Activated CD8-positive, alpha-beta memory T cell treated with anti-CD3 and anti-CD28 coated beads for 24 hours (primary cell): ENCODE measurements around the gene TRIM34.
"Not testable (repeated sequence)": the region's sequence is repeated elsewhere in the genome, so short reads cannot be mapped to it uniquely, and the experiment has no call there.

ENCODE experiments used
- DNase-seq: peaks from one replicate; pipeline ENCODE4 v3.0.0-alpha.2; 2020

Gene TRIM34, protein sequence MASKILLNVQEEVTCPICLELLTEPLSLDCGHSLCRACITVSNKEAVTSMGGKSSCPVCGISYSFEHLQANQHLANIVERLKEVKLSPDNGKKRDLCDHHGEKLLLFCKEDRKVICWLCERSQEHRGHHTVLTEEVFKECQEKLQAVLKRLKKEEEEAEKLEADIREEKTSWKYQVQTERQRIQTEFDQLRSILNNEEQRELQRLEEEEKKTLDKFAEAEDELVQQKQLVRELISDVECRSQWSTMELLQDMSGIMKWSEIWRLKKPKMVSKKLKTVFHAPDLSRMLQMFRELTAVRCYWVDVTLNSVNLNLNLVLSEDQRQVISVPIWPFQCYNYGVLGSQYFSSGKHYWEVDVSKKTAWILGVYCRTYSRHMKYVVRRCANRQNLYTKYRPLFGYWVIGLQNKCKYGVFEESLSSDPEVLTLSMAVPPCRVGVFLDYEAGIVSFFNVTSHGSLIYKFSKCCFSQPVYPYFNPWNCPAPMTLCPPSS

DNA sequence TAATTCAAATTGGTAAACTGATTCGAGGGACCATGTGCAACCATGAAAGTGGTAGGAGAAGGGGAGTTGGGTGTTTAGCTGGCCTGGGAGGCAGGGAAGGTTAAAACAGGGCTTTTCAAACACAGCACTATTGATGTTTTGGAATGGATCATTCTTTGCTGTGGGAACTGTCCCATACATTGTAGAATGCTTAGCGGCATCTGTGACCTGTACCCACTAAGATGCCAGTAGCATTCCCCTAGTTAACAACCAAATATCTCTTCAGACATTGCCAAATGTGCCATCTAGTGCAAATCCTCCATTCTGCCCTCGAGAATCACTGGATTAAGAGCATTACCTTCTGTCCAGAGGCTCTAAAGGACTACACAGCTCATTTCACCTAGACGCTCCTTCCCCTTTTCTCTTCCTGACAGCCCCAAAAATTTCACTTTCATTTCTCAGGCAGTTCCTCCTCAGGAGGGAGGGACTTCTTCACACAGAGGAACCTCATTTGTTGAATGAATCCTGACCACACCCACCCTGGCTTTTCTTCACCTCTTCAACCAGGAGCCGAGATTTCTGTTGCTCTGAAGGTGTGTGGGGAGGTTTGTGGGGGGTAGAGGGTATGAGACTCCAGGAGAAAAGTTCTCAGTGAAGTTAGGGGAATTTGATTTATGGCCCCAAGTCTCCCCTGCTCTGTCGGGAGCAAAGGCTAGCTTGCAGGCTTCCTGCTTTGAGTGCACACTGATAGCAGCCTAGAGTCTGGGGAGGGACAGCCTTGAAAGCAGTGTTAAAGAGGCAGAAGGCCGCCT is at the start of gene TRIM34:
TRIM34 (plus strand) TSS at position 513 of the 791 bp plus-strand sequence. CDS start 7,331 bp downstream, outside the sequence.
- peak; percentile 77 for DNase-seq

DNA sequence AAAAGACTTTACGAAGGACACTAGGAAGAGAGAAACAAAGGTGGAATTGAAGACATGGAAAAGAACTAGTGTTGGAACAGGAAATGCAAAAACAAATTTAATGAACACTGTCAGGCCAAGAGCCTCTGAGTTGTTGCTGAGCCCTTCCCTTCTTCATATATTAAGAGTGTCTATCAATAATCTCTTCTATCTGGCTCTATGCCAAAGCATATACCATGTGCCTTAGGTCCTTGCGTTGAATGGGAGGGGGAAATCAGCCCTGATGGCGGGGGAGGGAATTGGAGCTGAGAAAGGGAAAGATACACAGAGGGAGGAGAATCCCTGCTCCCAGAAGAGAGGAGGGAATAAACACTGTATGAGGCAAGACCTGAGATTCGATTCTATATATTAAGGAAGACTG is 49.6 kb upstream of the TRIM34 start:
- DNase-seq, result no peak

DNA sequence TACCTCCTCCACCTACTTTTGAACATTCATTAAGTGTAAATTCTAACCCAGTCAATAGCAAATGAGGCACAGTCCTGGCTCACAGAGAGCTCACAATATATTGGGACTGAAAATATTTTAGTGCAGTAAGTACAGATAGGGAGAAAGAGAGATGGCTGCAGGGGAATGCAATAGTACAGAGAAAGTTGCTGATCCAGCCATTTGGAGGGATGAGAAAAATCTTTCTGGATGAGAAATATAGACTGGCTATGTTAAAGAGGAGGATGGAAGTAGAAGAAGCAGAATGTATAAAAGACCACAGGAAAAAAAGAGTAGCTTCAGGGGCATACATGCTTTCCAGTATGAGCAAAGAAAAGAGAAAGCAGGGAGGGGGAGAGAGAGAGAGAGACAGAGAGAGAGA is 47.7 kb upstream of the TRIM34 start:
- no peak for DNase-seq

DNA sequence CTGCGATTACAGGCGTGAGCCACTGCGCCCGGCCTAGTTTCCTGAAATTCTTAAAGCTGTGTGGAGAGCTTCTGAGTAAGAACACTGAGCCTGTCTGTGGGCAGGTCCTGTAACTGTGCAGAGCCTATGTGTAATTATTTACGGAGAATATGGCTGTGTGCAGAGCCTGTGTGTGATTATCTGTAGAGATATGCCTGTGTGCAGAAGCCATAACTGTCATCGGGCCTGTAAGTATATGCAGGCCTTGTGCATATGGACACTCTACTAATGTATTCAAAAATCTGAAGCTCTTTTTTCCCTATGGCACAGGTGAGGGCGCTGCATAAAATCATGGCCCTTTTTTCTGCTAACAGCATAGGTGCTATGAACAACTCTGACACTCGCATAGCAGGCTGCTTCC is 44.2 kb upstream of the TRIM34 start, which contains the start of gene OR52B6:
OR52B6 (plus strand) TSS at position 301 of the 400 bp plus-strand sequence; CDS start at position 301, 0 bp downstream.
- DNase-seq, result no peak

DNA sequence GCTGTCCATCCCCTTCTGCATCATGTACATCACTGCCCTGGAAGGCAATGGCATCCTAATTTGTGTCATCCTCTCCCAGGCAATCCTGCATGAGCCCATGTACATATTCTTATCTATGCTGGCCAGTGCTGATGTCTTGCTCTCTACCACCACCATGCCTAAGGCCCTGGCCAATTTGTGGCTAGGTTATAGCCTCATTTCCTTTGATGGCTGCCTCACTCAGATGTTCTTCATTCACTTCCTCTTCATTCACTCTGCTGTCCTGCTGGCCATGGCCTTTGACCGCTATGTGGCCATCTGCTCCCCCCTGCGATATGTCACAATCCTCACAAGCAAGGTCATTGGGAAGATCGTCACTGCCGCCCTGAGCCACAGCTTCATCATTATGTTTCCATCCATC is 43.8 kb upstream of the TRIM34 start:
- no peak for DNase-seq

DNA sequence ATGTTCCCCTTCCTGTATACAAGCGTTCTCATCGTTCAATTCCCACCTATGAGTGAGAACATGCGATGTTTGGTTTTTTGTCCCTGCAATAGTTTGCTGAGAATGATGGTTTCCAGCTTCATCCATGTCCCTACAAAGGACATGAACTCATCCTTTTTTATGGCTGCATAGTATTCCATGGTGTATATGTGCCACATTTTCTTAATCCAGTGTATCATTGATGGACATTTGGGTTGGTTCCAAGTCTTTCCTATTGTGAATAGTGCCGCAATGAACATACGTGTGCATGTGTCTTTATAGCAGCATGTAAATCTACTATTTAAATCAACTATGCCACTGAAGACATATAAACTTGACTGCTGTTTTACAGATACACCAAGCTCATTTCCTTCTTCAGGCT is 40.3 kb upstream of the TRIM34 start:
- not testable (repeated sequence) for DNase-seq

DNA sequence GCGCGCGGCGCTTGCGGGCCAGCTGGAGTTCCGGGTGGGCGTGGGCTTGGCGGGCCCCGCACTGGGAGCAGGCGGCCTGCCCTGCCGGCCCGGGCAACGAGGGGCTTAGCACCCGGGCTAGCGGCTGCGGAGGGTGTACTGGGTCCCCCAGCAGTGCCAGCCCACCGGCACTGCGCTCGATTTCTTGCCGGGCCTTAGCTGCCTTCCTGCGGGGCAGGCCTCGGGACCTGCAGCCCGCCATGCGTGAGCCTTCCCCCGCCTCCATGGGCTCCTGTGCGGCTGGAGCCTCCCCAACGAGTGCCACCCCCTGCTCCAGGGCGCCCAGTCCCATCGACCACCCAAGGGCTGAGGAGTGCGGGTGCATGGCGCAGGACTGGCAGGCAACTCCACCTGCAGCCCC is 34.9 kb upstream of the TRIM34 start:
- not testable (repeated sequence) for DNase-seq

DNA sequence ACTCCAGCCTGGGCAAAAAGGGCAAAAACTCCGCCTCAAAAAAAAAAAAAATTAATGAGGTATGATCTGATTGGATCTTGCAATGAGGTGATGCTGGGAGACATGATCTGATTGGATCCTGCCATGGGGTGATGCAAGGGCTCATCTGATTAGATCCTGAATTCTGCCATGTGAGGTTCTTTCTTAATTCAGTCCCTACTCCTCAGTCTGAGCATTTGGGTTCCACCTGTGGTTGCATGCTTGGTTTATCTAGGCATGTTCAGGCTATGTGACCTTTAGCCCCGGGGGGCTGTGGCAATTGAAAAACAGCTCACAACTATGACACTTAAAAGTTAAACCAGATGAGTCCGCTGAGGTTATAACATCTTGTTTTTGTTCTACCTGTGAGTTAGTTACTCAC is 33.2 kb upstream of the TRIM34 start:
- no peak for DNase-seq

DNA sequence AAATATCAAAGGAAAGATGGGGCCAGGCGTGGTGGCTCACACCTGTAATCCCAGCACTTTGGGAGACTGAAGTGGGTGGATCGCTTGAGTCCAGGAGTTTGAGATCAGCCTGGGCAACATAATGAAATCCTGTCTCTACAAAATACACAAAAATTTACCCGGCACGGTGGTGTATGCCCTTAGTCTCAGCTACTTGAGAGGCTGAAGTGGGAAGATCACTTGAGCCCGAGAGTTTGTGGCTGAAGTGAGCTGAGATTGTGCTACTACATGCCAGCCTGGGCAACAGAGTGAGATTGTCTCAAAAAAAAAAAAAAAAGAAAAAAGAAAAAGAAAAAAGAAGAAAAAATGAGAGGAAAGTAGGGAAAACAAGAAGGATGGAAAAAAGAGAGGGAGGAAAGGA is 32.2 kb upstream of the TRIM34 start:
- DNase-seq, result no peak

DNA sequence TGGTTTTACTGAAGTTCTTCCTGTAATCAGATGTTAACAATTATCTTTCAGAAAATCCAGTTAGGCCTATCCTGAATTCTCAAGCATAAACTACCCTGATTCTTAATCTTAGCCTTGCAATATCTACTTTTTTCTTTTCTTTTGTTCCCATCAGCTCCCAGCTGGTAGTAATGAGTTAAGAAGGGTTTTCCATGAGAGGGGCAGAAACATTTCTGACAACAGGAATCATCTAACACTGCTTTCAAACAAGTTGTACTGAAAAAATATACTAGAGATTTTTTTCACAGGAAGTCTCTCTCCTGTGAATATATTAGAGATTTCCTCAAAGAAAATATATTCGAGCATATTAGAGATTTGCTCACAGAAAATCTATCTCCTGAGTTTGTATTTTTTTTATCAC is 31.7 kb upstream of the TRIM34 start:
- no peak for DNase-seq

DNA sequence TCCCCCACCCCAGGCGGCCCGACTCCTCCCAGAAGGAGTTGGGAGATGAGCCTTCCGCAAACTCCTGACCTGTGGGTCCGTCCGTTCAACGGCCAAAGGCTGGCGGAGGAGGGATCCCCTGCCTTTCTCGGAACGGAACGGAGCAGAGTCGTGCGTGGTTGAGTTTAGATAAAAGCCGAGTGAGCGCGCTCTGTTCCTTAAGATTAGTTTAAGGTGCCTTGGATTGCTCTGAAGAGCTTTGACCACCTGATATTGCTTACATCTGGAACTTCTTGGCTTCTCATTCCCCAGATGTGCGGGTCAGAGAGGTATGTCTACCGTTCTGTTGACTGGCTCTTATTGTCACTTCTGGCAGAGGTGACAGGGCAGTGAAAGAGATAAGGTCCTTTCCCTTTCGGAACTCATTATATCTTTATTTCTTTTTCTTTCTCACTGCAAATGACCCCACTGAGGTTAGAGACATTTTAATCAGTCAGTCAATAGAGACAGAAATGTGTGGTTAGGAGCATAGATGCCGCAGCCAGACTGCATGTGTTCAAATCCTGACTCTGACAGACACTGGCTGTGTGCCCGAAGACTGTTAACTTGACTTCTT is 28.1 kb upstream of the TRIM34 start, which contains the start of gene TRIM6:
TRIM6 (plus strand) TSS at position 31 of the 595 bp plus-strand sequence; CDS start at position 292, 261 bp downstream.
- DNase-seq, result no peak

DNA sequence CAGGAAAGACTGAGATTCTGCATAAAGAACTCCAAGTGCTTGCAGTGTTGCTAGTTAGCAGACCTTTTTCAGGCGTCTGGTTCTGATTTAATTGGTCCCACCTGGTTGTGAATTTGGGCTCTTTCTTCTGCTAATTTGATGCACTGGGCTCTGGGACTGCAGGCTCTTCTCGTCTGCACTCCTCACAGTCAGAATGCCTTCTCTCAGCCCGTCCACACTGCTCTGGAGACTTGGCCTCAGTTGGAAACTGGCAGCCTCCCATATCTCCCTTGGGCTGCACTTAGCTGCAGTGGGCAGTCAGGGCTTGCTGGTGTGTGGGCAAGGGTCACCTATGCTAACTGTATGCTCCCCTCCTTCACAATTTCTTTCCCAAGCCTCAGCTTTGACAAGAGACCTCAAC is 26.8 kb upstream of the TRIM34 start:
- DNase-seq, result no peak

DNA sequence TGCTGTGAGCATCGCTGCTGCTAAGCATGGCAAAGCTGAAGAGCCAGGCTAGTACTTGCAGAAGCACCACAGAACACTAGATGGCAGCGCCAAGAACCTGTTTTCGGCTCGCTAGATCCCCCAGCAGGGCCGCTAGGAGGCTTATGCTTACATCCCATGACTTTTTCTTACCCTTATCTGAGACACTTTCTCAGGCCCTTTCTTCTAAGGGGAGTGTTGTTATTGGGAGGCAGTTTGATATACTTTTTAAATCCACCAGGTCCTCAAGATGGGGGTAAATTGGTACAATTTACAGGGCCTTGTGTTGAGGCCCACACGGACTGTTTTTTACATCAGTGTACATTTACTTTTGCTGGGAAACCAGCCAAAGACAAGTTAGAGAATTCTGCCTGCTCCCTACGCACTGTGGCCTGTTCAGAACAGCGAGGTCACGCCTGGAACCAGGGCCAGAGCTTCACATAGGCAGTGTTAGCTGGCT is 24.4 kb upstream of the TRIM34 start:
- peak; percentile 67 for DNase-seq

DNA sequence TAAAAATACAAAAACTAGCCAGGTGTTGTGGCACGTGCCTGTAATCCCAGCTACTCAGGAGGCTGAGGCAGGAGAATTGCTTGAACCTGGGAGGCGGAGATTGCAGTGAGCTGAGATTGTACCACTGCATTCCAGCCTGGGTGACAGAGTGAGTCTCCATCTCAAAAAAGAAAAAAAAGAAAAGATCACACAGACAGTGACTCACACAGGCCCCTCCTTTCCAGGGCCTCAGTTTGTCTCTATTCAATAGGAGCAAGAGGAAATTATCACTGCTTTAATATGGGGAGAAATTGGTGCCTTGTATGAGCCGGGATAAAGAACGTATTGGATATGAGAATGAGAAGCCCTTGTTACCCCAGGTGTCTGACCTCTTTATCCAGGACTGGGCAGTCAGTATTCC is 22.0 kb upstream of the TRIM34 start:
- not testable (repeated sequence) for DNase-seq

DNA sequence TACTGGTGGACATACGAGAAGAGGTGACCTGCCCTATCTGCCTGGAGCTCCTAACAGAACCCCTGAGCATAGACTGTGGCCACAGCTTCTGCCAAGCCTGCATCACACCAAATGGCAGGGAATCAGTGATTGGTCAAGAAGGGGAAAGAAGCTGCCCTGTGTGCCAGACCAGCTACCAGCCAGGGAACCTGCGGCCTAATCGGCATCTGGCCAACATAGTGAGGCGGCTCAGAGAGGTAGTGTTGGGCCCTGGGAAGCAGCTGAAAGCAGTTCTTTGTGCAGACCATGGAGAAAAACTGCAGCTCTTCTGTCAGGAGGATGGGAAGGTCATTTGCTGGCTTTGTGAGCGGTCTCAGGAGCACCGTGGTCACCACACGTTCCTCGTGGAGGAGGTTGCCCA is 21.5 kb upstream of the TRIM34 start:
- no peak for DNase-seq

DNA sequence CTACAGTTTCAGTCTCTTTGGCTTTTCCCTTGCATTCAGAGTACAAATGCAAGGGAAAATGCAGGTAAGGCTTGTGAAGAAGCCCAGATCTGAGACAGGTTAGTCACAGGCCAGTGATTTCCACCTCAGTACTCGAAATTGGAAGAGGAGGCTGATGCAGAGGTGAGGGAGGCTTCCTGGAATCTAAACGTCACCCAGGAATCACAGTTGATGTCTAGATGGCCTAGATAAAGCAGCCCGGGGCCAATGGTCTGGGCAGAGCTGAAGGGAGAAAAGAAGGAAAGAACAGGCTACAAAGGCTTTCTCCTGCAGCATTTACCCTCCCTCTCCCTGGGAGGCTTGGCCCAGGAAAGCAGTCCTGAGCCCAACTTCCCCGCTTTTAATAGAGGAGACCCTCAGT is 19.9 kb upstream of the TRIM34 start:
- no peak for DNase-seq

DNA sequence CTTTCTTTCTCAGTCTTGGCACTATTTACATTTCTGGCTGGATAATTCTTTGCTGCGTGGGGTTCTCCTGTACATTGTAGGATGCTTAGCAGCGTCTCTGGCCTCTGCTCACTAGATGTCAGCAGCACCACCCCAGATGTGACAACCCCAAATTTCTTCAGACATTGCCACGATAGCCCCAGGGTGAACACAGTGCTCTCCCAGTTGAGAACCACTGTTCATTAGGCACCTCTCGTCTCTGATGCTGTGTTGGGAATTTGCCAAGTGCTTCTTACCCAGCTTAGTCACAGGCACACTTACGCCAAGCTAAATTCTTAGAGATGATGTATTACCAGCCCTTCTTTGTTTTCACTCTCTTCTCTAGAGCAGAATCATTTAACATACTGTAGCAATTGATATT is 19.0 kb upstream of the TRIM34 start:
- DNase-seq, result no peak

DNA sequence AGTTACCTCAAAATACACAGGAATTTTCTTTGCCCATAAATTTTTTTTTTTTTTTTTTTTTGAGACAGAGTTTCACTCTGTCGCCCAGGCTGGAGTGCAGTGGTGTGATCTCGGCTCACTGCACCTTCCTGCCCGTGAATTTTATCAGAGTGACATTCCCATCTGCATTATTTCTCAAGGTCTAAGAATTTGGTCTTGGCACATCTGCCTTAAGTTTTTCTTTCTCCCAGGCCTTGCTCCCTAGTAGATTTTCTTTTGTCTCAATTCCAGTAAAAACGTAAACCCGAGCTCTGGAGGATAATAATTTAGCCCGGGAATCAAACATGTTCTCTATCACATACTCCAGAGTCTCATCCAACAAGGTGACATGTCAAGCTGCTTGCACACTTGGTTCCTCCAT is 16.0 kb upstream of the TRIM34 start:
- no peak for DNase-seq

DNA sequence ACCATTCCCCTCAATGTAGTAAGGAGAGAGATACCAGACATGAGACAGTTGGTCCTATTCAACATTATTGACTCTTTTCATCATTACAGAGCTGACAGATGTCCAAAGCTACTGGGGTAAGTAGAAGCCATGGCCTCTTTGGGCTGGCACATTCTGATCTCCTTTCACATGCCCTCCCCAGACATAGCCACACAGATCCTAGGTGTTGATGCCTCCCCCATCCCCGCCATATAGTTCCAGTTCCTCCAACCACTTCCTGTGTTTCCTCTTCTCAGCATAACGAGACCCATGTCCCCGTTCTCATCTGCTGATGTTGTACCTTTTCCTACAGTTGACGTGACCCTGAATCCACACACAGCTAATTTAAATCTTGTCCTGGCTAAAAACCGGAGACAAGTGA is 14.4 kb upstream of the TRIM34 start:
- DNase-seq, result no peak

DNA sequence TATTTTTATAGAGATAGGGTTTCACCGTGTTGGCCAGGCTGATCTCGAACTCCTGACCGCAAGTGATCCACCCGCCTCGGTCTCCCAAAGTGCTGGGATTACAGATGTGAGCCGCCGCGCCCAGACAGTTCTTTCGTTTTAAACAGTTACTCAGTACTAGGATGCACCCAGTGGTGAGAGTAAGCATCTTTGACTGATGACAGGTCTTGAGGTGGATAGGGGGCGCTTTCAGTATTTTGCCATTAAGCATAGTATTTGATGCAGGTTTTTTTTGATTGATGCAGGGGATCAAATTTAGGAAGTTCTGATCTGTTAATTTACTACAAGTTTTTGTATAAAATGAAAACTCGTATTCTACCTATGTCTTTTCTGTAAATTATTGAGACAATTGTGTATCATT is 13.2 kb upstream of the TRIM34 start:
- DNase-seq, result no peak

DNA sequence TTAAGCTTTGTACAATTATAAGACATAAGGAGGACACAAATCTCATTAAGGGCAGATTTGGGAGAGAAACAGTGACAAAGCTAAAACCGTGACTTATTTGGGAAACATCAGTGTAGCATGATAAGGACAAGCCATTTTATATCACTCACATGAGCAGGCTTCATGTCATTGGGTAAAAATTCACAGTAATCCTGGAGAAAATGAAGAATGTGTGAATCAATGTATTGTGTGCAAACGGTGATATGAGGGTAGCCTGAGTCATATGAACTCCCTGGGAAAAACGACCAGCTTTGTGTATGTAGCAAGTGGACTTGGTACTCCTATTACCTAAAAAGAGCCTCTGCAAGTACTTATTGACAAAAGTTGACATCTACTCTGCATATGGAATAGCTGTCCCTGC is 6.0 kb upstream of the TRIM34 start:
- no peak for DNase-seq

DNA sequence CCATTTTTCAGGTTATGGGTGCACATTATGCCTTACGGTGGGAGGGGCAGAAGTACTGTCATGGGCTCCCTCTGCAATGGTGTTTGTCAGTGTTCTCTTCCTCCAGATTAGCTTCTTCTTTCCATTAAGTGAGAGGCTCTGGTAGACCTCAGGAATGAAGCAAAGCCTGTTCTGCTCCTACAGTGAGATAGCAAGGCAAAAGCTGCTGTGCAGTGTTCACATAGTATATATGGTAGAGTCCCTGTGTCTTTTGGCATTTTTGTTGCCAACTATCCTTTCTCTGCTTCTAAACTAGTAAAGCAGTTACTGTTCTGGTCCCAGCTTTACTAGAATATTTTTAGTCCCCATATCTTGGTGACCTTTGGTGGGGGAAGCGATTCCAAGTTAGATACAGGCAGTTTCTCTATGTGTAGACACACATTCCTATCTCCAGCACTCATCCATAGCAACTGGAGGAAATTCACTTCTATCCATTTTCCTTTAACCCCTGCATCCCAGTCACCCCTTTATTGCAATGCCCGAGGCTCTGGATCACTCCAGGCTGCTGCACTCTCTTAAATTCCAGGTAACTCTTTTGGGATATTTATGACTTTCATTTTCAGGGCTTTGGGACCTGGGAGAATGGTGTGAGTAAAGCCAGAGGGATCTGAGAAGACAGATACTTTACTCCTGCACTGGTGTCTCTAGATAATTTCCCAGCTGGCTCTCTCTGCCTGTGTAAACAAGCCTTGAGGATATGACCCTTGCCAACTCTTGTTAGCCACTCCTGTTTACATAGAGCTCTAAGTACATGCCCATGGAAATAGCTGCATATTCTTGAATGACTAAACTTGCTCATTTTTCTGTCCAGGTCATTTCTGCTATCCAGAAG is 3.9 kb upstream of the TRIM34 start:
- DNase-seq, result no peak
